GM12892 (cell line): Measurements from ENCODE around the gene CNPY1.

ENCODE experiments used
- POLR2A ChIP-seq: IDR thresholded peaks from 2 replicates; pipeline ENCODE4 v1.6.1; 2011; ENCODE audit warnings: low read depth, low read length, control low read depth
- POLR2AphosphoS5 ChIP-seq: IDR thresholded peaks from 2 replicates; pipeline ENCODE4 v1.6.1; 2011; ENCODE audit warnings: low read depth, low read length, control low read depth

DNA sequence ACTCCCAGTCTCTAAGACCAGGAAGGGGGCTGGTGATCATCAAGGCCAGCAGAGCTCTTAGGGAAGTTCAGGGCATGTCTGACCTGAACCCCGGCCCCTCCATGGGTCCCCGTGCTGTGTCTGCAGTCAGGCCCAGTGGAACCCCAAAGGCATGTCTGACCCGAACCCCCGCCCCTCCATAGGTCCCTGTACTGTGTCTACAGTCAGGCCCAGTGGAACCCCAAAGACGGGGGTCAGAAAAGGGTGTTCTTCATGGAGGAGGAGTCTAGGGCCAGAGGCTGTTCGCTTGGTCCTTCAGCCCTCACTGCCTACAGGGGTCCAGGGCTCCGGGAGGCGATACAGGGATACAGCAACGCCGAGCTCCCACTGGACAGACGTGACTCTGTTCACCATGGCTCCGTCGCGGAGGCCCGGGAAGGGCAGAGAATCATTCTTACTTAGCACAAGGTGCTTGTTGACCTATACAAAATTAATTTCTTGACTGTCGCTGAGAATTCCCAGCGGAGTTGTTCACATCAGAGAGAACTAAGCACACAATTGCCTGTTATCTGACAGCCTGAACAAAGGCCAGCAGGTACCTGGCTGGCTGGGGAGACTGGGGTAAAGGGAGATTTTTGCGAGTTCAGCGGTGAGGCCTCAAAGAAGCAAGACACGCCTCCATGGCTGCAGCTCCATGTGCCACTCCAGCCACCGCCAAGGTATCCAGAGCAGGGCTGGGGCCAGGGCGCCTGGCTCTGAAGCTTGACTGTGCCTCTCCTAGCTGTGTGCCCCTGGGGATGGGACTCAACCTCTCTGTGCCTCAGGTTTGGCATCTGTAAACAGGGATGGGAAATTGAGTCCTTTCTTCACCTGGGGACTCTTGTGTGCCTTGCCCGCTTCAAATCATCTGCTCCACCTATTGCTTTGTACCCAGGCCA is 61.6 kb downstream of the CNPY1 start:
- TF ChIP-seq POLR2AphosphoS5 = no peak
- no peak for TF ChIP-seq POLR2A
